HFF-Myc (cell line): ENCODE measurements around the gene HS3ST1.

Experiments used
- DNase-seq: peaks from one replicate; pipeline ENCODE4 v3.0.0-alpha.2; 2011; ENCODE audit warnings: low read depth; ENCODE audit errors: extremely low read depth
- H3K4me3 ChIP-seq: replicated peaks from 2 replicates; pipeline ENCODE4 v1.5.1; 2011; ENCODE audit warnings: low read depth, mild to moderate bottlenecking, control low read depth, low read length
- CTCF ChIP-seq: IDR thresholded peaks from 2 replicates; pipeline ENCODE4 v1.5.1; 2012; ENCODE audit warnings: mild to moderate bottlenecking, low read depth, low read length, control low read depth; ENCODE audit errors: missing control alignments

HS3ST1 gene

GRCh38 chr4:11376146-11376545 lies 52.5 kb downstream of the HS3ST1 start:
- no peak for TF ChIP-seq CTCF
- H3K4me3 ChIP-seq = no peak overlapping the region
- no peak for DNase-seq

DNA sequence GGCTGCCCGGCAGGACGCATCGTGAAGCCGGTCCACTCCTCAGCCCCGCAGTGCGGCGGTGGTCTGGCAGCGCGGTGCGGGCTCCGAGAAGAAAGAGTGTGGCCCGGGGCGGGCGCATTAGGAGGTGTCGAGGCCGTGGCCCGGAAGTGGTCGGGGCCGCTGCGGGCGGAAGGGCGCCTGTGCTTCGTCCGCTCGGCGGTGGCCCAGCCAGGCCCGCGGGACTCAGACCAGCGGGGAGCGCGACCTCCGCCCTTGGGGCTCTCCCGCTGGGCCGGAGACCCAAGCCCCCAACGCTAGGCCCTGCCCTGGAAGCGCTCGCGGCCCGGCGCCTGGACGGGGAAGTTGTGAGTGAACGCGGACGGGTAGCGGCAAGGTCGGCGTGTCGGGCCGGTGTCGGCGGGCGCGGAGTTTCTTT lies 60.0 kb downstream of the HS3ST1 start:
- TF ChIP-seq CTCF = no peak
- DNase-seq = no peak
- no peak overlapping the region for H3K4me3 ChIP-seq

- no peak overlapping the region for H3K4me3 ChIP-seq
- DNase-seq = no peak
- no peak for TF ChIP-seq CTCF
Measured at GRCh38 chr4:11367371-11367770, 61.3 kb downstream of the HS3ST1 start.

- DNase-seq = no peak
- TF ChIP-seq CTCF = no peak
Measured at GRCh38 chr4:11366859-11367258, 61.8 kb downstream of the HS3ST1 start.

DNA sequence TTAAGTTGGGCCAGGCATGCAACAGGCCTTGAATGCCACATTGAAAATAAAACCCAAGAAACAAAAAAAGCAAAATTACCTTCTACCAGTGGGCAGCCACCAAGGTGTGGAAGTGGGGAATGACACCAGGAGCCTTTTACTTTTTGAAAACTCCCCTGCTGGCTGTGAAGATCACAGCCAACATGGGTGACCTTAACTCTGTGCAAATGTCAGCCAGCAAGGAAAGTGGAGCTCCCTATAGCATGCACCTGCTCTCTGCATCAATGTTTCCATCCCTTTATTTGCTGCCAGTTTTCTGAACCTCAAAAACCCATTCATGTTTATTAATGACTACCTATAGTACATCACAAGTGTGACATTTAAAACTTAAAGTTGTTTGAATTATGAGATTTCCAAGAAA lies 63.7 kb downstream of the HS3ST1 start:
- no peak for DNase-seq
- H3K4me3 ChIP-seq = no peak overlapping the region
- no peak for TF ChIP-seq CTCF

More at GRCh38 chr4:11366859-11367258, 61.8 kb downstream of the HS3ST1 start:
- no peak overlapping the region for H3K4me3 ChIP-seq

GRCh38 chr4:11359591-11359990 lies 69.1 kb downstream of the HS3ST1 start:
- no peak overlapping the region for H3K4me3 ChIP-seq
- TF ChIP-seq CTCF = no peak
- DNase-seq = no peak

- TF ChIP-seq CTCF = no peak
- DNase-seq = no peak
- no peak overlapping the region for H3K4me3 ChIP-seq
Measured at GRCh38 chr4:11355226-11355625, 73.5 kb downstream of the HS3ST1 start.
